ENCODE results near the gene SOX8. TPM values are rescaled to one million over a fixed set of nuclear protein-coding genes. Genes with fewer than 3 reads are reported as not detected.

SOX8 gene
- total RNA-seq, 4 donors from 2014 or later, result 0.15 to 0.78 (median 0.27) TPM; not detected in 1

DNA sequence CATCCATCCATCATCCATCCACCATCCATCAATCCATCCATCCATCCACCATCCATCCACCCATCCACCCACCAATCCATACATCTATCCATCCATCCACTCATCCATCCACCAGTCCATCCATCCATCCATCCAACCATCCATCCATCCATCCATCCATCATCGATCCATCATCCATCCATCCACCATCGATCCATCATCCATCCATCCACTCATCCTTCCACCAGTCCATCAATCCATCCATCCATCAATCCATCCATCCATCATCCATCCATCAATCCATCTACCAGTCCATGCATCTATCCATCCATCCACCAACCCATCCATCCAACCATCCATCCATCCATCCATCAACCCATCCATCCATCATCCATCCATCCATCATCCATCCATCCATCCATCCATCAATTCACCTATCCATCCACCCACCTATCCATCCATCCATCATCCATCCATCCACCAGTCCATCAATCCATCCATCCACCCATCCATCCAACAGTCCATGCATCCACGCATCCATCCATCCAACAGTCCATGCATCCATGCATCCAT lies 51.6 kb downstream of the SOX8 start:
- no peaks in the 10 kb centered on the region for H3K4me1 ChIP-seq
- H3K27ac ChIP-seq, result no peak overlapping the region
- H3K36me3 ChIP-seq, result no peaks in the 10 kb centered on the region
- WGBS, 2 donors, result 95 to 98% methylated on average over 3 of the region's 3 CpGs
- intact Hi-C loops (cut with DNase I), result no loop called here
- TF ChIP-seq, protein P1, sequence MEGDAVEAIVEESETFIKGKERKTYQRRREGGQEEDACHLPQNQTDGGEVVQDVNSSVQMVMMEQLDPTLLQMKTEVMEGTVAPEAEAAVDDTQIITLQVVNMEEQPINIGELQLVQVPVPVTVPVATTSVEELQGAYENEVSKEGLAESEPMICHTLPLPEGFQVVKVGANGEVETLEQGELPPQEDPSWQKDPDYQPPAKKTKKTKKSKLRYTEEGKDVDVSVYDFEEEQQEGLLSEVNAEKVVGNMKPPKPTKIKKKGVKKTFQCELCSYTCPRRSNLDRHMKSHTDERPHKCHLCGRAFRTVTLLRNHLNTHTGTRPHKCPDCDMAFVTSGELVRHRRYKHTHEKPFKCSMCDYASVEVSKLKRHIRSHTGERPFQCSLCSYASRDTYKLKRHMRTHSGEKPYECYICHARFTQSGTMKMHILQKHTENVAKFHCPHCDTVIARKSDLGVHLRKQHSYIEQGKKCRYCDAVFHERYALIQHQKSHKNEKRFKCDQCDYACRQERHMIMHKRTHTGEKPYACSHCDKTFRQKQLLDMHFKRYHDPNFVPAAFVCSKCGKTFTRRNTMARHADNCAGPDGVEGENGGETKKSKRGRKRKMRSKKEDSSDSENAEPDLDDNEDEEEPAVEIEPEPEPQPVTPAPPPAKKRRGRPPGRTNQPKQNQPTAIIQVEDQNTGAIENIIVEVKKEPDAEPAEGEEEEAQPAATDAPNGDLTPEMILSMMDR (IDR thresholded peaks at IDR 0.05), result no peak
- no peak for TF ChIP-seq POLR2A (IDR thresholded peaks at IDR 0.05)
- H3K4me3 ChIP-seq (replicated peaks in 1 of 3), result no peak overlapping the region
- no peaks in the 10 kb centered on the region for H3K9me3 ChIP-seq
- no peaks in the 10 kb centered on the region for H3K27me3 ChIP-seq
- DNase-seq, result no peak

DNA sequence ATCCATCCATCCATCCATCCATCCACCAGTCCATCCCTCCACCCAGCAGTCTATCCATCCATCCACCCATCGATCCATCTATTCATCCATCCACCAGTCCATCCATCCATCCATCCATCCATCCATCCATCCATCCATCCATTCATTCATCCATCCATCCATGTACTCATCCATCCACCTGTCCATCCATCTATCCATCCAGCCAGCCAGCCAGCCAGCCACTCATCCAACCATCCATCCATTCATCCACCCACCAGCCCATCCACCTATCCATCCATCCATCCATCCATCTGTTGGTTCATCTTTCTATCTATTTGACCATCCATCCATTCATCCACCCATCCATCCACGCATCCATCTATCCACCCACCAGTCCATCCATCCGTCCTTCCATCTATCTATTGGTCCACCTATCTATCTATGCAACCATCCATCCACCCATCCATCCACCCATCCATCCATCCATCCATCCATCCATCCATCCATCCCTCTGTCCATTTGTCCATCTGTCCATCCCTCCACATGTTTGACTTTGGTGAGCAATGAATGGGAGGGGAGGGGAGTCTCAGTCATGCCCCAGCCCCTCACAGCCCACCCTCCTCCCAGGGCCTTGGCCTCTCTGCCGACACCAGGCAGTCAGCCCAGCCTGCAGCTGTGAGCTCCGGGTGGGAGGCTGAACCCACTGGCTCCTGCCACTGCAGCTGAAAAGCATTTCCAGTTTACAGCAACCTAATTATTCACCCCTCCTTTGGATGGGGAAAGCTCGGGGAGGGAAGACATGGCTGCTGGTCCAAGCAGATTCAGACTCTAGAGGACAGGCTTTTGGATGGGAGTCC lies 52.9 kb downstream of the SOX8 start:
- no peak for DNase-seq
- Histone ChIP-seq H3K27me3 (no peaks in the 10 kb centered on the region), H3K36me3 (no peaks in the 10 kb centered on the region), H3K9me3 (no peaks in the 10 kb centered on the region), H3K4me3 (replicated peaks in 1 of 3) (no peak overlapping the region), H3K4me1 (no peaks in the 10 kb centered on the region), H3K27ac (no peak overlapping the region)
- no peak for TF ChIP-seq POLR2A (IDR thresholded peaks at IDR 0.05)
- TF ChIP-seq, protein P1 (IDR thresholded peaks at IDR 0.05), result no peak
- intact Hi-C loops (cut with DNase I), result no loop called here
- WGBS, 2 donors, result 62 to 76% methylated on average over 6 of the region's 6 CpGs

DNA sequence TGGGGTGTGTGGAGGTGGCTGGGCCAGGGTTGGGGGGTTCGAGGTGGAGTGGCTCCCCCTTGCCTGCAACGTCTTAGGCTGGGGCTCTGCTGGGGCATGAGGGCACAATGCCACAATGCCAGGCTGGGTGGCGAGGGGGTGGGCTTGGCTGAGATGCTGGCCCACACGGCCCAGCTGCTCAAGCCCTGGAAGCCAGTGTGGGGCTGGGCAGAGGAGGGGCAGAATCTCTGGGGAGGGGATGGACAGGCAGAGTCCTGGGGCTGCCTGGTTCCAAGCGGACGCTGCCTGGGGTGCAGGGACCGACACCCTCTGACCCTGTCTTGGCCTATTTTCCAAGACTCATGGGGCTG lies 53.5 kb downstream of the SOX8 start:
- H3K4me3 ChIP-seq (replicated peaks in 1 of 3), result no peak overlapping the region
- TF ChIP-seq, protein P1 (IDR thresholded peaks at IDR 0.05), result no peak
- H3K27ac ChIP-seq, result no peak overlapping the region
- DNase-seq, result no peak
- no peaks in the 10 kb centered on the region for H3K27me3 ChIP-seq
- no peaks in the 10 kb centered on the region for H3K9me3 ChIP-seq
- intact Hi-C loops (cut with DNase I), result no loop called here
- 80% methylated on average over 7 of the region's 7 CpGs; no CpG with 5 or more reads in 1 of the 2 donors for WGBS, 2 donors
- H3K4me1 ChIP-seq, result no peaks in the 10 kb centered on the region
- H3K36me3 ChIP-seq, result no peaks in the 10 kb centered on the region

DNA sequence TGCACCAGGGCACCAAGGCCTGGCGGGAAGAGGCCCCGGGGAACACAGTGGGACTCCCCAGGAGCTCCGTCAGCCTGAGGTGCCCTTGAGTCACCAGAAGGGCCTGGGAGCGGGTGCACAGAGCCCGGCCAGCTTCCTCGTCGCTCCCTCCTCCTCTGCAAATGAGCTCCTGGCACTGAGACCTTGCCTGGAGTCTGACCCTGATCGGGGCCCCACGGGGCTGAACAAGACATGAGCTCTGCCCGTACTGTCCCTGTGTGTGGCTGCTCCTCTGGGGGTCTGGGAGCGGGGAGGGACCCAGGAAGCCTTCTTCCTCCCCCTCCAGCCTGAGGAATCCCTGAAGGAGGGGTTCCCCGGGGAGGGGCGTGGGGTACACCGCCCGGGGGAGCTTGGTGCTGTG lies 54.6 kb downstream of the SOX8 start:
- Histone ChIP-seq H3K27ac (no peak overlapping the region), H3K9me3 (no peaks in the 10 kb centered on the region), H3K27me3 (no peaks in the 10 kb centered on the region), H3K36me3 (no peaks in the 10 kb centered on the region), H3K4me1 (no peaks in the 10 kb centered on the region), H3K4me3 (replicated peaks in 1 of 3) (no peak overlapping the region)
- no peak for TF ChIP-seq POLR2A (IDR thresholded peaks at IDR 0.05)
- TF ChIP-seq, protein P1 (IDR thresholded peaks at IDR 0.05), result no peak
- DNase-seq, result no peak
- no CpG with 5 or more reads among the region's 15 CpGs for WGBS, 2 donors
- intact Hi-C loops (cut with DNase I), result no loop called here

Other genes with a start within 250 kb of the SOX8 start
- gene CIAO3, start 240.8 kb upstream of the SOX8 start, total RNA-seq, result 10 to 100 TPM; 38.7 to 53.8 (median 44.6) TPM
- not detected for gene MSLN, start 221.0 kb upstream of the SOX8 start, total RNA-seq
- gene RPUSD1, start 193.4 kb upstream of the SOX8 start, total RNA-seq, result 10 to 100 TPM; 14.1 to 27.9 (median 20.8) TPM
- gene CHTF18, start 193.2 kb upstream of the SOX8 start, total RNA-seq, result 10 to 100 TPM; 10.1 to 14.6 (median 11.7) TPM
- not detected for gene GNG13, start 181.0 kb upstream of the SOX8 start, total RNA-seq
- gene LMF1, start 10.8 kb upstream of the SOX8 start, total RNA-seq, result 10 to 100 TPM; 23.2 to 97.8 (median 89.1) TPM
- not detected for gene SSTR5, start 91.0 kb downstream of the SOX8 start, total RNA-seq
- not detected for gene C1QTNF8, start 114.5 kb downstream of the SOX8 start, total RNA-seq
- 10 to 100 TPM in 2 of 4 donors, 1 to 10 TPM in 2; 8.4 to 12.4 (median 9.3) TPM for gene CACNA1H, start 171.3 kb downstream of the SOX8 start, total RNA-seq
- not detected for gene TPSG1, start 243.5 kb downstream of the SOX8 start, total RNA-seq
- gene TPSB2, start 248.4 kb downstream of the SOX8 start, total RNA-seq, result 10 to 100 TPM in 2 of 4 donors, 1 to 10 TPM in 1, not detected in 1; 1.1 to 16.6 (median 11.9) TPM